Measurements from ENCODE around the gene LYL1. TPM values are rescaled to one million over a fixed set of nuclear protein-coding genes. Genes with fewer than 3 reads are reported as not detected.

Gene LYL1
- total and polyA plus RNA-seq, 9 of the 15 experiments (the other 6 are each of a cell fraction or from before 2014, with no cell fraction given), result 1.3 to 266 (median 34.0) TPM

DNA sequence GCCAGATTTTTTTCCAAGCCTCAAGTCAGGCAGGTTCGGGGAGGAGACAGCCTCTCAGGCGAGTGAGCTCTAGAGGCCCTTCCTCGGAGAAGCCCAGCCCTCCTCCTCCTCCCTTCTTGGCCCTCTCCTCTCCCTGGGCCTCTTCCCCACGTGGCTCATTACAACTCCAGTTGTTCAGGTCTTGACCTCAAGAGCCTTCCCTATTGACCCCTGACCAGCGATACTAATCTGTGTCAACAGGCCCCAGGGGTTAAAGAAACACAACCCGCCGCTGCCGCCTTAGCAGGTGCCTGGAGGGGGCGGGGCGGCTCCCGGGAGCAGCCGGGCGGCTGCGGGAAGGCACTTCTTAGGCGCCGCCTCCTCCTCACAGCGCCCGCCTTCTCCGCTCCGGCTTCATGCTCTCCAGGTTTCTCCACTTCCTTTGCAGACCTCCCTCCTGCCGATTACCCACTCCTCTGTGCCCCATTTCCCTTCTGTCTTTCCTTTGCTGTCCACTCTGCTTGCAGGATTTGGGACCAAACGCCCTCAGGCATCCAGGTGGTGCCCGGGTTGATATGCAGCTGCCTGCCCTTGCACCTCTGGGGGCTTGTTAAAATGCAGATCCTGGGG is 51.0 kb downstream of the LYL1 start (continued):
- TF ChIP-seq ZNF76 (CRISPR knock-in tag; IDR thresholded peaks at IDR 0.05; ENCODE audit: borderline replicate concordance) (no peak), PRPF4 (IDR thresholded peaks at IDR 0.05; ENCODE audit: insufficient read depth, low read depth, low read length, poor library complexity, severe bottlenecking) (no peak), CSDE1 (IDR thresholded peaks at IDR 0.05) (no peak), GABPB2 (CRISPR knock-in tag; conservative IDR thresholded peaks at IDR 0.05) (no peak), PTRF (tag; IDR thresholded peaks at IDR 0.05) (no peak), SPI1 (IDR thresholded peaks at IDR 0.05; ENCODE audit: borderline replicate concordance, low read depth, low read length) (no peak), IFI16 (CRISPR knock-in tag; IDR thresholded peaks at IDR 0.05) (no peak), MEIS2 (IDR thresholded peaks at IDR 0.05; ENCODE audit: partially characterized antibody) (no peak), CC2D1A (IDR thresholded peaks at IDR 0.05) (no peak), ZNF512 (tag; IDR thresholded peaks at IDR 0.05) (no peak)
- TF ChIP-seq, protein P1, sequence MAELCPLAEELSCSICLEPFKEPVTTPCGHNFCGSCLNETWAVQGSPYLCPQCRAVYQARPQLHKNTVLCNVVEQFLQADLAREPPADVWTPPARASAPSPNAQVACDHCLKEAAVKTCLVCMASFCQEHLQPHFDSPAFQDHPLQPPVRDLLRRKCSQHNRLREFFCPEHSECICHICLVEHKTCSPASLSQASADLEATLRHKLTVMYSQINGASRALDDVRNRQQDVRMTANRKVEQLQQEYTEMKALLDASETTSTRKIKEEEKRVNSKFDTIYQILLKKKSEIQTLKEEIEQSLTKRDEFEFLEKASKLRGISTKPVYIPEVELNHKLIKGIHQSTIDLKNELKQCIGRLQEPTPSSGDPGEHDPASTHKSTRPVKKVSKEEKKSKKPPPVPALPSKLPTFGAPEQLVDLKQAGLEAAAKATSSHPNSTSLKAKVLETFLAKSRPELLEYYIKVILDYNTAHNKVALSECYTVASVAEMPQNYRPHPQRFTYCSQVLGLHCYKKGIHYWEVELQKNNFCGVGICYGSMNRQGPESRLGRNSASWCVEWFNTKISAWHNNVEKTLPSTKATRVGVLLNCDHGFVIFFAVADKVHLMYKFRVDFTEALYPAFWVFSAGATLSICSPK (IDR thresholded peaks at IDR 0.05; ENCODE audit: borderline replicate concordance), result no peak
- TF ChIP-seq, protein P2, sequence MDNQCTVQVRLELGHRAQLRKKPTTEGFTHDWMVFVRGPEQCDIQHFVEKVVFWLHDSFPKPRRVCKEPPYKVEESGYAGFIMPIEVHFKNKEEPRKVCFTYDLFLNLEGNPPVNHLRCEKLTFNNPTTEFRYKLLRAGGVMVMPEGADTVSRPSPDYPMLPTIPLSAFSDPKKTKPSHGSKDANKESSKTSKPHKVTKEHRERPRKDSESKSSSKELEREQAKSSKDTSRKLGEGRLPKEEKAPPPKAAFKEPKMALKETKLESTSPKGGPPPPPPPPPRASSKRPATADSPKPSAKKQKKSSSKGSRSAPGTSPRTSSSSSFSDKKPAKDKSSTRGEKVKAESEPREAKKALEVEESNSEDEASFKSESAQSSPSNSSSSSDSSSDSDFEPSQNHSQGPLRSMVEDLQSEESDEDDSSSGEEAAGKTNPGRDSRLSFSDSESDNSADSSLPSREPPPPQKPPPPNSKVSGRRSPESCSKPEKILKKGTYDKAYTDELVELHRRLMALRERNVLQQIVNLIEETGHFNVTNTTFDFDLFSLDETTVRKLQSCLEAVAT (IDR thresholded peaks at IDR 0.05), result peak in 1 of 2 experiments; percentile 73; a peak in 2 of 4 replicates
- TF ChIP-seq, protein P3, sequence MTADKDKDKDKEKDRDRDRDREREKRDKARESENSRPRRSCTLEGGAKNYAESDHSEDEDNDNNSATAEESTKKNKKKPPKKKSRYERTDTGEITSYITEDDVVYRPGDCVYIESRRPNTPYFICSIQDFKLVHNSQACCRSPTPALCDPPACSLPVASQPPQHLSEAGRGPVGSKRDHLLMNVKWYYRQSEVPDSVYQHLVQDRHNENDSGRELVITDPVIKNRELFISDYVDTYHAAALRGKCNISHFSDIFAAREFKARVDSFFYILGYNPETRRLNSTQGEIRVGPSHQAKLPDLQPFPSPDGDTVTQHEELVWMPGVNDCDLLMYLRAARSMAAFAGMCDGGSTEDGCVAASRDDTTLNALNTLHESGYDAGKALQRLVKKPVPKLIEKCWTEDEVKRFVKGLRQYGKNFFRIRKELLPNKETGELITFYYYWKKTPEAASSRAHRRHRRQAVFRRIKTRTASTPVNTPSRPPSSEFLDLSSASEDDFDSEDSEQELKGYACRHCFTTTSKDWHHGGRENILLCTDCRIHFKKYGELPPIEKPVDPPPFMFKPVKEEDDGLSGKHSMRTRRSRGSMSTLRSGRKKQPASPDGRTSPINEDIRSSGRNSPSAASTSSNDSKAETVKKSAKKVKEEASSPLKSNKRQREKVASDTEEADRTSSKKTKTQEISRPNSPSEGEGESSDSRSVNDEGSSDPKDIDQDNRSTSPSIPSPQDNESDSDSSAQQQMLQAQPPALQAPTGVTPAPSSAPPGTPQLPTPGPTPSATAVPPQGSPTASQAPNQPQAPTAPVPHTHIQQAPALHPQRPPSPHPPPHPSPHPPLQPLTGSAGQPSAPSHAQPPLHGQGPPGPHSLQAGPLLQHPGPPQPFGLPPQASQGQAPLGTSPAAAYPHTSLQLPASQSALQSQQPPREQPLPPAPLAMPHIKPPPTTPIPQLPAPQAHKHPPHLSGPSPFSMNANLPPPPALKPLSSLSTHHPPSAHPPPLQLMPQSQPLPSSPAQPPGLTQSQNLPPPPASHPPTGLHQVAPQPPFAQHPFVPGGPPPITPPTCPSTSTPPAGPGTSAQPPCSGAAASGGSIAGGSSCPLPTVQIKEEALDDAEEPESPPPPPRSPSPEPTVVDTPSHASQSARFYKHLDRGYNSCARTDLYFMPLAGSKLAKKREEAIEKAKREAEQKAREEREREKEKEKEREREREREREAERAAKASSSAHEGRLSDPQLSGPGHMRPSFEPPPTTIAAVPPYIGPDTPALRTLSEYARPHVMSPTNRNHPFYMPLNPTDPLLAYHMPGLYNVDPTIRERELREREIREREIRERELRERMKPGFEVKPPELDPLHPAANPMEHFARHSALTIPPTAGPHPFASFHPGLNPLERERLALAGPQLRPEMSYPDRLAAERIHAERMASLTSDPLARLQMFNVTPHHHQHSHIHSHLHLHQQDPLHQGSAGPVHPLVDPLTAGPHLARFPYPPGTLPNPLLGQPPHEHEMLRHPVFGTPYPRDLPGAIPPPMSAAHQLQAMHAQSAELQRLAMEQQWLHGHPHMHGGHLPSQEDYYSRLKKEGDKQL (CRISPR knock-in tag; IDR thresholded peaks at IDR 0.05; ENCODE audit: borderline replicate concordance), result no peak

Data from K562 (cell line).